NCI-H446 treated with DMSO at 0.1 percent for 48 hours (cell line): ENCODE results near the gene CTIF.

Source experiments
- DNase-seq: peaks from one replicate; lab custom pipeline; 2025; lab: John Stamatoyannopoulos, UW

The CTIF gene

DNA sequence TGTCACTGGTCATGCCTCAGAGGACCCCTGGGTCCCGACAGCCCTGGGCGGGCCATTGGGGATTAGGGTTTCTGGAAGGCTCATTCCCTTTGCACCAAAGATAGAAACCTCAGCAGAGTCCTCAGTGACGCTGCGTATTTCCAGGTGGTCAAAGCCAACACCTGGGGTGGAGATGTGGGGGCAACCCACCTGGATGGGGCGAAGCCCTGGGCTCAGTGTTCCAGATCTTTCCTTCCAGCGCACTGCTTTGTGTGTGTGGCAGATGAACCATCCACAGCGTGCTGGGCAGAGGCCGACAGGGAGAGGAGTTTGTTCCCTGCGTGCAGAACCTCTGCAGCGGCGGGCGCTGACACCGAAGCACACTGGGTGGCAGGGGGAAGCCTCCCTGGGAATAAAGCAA is 143.9 kb downstream of the CTIF start:
- no peak for DNase-seq

DNA sequence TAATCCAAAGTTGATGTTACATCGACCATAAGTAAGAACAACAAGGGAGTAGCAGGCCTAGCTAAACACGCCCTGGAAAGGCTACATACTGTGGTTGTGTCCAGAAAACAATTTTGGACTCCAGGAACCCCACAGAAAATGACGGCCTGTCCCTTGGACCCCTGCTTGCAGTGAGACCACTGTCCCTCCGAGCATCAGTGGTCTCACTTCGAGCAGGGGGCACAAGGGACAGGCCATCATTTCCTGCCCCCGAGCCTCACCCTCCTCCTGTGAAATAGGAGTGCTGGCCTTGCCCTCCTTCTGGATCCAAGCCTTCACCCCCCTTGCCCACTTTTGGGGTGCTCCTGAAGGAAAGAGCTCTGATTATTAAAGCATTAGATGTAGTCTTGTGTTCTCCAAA is 144.4 kb downstream of the CTIF start:
- DNase-seq = no peak

DNA sequence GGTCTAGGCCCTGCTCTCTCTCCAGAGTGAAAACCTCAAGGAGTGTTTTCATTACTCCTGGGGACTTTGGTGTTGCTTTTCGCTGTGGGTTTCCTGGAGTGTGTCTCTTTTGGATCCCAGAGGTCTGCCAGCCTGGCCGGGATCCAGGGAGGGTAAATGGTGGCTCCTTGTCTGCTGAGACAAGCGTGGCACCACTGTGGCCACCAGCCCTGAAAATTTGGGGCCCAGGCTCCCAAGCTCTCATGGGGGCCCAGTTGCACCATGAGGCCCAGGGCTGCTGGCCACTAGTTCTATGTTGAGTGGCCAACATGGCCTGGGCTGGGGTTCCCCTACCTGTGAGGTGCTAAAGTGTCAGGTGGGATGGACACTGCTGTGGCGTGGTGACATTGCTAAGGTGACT is 144.8 kb downstream of the CTIF start:
- no peak for DNase-seq

DNA sequence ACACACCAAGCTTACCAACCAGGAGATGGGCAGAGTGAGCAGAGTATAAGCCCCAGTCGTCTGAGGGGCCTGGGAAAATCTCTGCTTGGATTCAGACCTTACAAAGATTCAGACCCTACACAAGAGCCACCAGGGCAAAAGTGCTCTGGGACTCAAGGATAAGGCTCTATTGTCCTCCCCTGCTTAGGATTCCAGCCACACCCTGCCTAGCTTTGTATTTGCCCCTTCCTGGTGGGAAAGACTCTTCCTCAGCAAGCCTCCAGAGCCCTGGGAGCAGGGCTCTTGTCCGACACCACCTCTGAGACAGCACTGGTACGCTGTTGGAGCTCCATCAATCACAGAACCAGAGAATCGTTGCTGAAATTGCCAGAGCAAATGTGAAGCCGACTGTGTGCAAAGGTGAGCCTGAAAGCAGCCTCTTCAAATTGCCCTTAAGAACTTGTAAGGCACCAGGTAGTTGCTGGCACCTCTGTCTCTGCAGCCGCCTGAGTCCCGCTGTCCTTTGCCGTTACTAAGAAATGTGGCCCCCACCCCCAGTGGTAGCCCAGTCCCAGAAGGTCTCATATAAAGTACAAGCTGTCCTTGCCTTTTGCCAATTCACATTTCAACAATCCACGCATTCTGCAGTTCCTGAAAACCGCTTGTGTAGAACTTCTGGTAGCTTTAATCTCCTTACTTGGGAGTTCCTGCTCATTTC is 148.7 kb downstream of the CTIF start:
- no peak for DNase-seq

DNA sequence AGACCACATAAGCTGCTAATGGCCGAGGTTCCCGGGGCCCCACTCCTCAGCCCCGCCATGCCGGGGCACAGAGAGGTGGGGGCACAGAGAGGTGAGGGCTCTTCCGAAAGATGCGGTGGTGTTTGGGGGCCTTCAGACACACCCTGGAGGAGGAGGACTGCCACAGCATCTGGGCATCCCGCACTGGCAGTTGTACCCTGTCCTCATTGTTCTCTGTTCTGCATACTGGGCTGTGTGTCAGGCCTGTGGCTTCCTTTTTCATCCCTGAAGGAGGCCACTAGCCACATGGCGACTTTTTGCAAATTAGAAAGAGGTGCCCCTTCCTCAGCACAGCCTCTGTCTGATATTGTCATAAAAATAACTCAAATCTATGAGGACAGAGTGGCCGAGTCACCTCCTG is 150.1 kb downstream of the CTIF start:
- no peak for DNase-seq

DNA sequence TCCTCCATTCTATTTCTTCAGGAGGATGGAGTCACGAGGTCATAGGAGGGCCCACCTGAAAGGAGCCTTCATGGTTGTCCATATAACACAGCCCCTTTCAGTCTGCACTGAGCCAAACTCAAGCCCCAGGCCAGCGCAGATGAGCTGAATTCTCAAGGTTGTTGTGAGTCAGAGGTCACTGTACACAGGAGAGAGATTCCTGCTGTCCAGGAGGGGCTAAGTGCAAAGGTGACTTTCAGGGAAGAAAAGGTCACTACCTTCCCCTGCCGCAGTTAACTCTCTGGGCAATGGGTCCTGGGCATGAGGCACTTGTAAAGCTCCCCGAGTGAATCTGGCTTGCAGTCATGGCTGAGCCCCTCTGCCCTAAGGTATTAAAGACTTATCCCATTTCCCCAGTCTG is 150.7 kb downstream of the CTIF start:
- no peak for DNase-seq

DNA sequence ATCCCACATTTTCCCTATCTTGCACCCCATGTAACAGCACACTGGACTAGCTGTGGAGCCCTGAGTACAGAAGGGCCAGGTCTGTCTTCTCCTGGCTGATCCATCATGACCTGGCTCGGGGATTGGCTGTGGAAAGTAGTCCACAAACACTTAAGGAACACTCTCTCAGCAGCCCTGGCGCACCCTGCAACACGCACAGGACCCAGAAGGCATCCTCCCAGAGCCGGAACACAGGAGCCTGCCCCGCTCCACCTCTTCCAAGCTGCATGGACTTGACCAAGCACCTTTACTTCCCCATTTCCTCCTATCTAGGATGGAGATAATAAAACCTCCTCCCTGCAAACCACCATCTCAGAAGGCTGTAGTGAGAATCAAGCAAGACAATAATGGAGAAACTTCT is 151.7 kb downstream of the CTIF start:
- DNase-seq = no peak

DNA sequence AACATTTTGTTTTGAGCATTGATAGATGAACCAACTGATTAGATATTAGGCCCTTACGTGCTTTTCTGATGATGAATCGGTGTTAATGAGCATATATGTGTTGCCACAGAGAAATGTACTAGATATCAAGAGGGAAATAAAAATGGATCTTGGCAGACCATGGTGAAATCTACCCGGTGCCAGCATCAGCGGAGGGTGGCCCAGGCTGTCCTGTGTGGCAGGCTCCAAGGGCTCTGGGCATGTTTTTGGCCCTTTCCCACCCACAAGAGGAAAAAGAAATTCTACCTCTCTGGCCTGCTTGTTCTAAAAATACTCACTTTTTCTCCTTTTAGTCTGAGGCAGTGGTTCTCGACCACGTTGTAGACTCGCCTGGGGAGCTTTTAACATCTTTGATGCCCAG is 154.2 kb downstream of the CTIF start:
- DNase-seq = no peak

DNA sequence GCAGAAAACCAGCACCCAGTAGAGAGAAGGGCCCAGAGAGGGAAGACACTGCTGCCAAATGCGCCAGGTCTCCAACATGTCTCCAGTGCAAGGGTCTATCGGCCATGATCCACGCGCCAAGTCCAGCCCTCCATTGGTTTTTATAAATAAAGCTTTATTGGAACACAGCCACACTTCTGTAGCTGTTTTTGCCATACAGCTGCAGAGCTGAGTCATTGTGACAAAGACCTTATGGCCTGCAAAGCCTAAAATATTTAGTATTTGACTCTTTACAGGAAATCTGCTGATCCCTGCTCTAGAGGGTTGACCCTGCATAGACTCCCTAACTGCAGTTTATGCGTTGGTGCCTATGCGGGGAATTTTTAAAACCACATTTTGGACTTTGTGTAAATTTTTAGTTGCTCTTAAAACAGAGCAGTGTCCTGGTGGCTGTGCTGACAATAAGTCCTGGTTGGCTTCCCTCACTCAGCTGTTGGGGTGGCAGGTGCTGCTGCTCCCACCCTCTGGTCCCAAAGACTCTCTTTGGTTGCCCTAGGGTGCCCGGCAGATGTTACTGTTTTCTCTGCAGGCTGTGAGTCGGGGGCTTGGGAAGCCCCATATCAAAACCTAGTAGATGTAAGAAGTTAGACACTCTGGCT is 154.9 kb downstream of the CTIF start:
- DNase-seq = peak; percentile 22

DNA sequence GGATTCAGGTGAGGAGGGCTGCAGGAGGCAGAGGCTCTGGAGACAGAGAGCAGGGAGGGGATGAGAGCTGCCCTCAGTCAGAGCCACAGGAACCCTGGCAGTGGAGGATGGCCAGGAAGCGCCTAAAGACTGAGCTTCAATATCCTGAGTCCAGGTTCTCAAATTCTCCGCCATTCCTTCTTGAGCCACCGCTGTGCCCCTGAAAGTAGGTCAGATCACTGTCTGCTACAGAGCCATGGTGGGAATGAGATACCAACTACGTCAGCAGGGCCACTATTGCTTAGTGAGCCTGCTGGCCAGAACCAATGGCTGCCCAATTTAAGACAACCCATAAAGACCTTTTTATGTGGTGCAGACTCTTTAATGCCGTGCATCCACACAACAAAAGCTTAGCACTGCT is 155.5 kb downstream of the CTIF start:
- DNase-seq = no peak

DNA sequence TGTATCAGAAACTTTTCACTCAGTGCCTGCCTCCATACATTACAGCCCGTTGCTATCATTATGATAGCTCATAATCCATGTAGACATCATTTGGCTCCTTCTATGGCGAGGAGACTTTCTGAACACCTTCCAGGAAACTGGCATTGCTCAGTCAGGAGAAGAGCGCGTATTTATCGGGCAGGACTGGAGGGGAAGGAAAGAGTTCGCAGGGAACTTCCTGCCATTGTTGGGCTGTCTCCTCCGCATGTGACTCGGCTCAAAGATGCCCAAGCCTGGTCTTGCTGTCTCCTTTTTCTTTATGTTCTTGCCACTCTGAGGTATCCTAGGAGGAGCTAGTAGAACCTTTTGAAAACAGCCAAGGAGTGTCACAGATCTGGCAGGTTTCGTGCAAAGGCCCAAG is 156.8 kb downstream of the CTIF start:
- no peak for DNase-seq

DNA sequence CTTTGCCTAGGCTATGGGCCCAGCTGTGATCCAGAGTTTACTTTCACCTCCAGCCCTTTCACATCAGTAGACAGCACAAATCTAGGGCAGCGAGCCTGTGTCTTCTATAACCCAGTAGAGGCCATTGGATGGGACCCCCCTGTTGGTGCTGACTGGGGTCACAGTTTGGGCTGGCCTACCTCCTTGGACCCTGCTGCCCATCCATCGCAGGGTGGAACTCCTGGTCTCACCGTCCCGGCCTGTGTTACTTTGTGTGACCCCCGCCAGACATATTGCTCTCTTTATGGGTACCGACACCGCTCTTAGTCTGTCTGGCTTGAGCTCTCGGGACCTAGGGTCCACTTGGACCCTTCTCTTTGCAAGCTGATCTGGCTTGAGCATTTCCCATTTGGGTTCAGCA is 157.4 kb downstream of the CTIF start:
- DNase-seq = no peak

DNA sequence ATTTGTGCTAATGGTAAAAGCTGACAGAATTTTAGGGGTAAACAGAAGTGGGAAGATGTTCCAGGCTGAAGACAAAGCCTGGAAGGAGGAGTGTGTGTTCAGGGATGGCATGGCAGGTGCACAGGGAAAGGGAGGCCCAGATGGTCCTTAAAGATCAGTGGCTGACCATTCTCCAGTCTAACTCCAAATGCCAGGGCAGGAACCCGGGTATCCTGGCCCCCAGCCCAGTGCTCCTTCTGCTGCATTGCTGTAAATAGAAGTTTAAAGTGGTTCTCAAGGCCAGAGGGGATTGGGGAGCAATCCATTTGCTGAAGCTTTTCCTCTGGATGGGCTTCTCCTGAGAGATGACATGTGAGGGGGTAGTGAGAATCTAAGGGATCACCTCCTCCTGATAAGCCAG is 158.6 kb downstream of the CTIF start:
- peak; percentile 4 for DNase-seq

DNA sequence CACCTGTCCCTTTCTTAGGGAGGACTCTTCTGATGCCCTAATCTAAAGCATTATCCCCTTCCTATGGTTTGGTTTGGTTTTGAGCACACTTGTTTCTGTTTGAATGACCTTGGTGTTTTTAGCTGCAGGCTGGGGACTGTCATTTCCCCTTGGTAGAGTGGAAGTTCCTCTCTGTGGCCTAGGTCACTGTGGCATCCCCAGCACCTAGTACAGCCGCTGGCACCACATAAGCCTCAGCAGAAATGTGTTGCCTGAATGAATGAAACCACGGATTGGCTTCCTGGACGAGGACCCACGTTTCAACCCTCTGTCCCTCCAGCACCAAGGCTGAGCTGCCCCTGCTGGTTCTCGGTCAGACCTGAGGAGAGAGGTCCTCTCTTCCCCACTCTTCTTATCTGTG is 159.9 kb downstream of the CTIF start:
- DNase-seq = no peak

DNA sequence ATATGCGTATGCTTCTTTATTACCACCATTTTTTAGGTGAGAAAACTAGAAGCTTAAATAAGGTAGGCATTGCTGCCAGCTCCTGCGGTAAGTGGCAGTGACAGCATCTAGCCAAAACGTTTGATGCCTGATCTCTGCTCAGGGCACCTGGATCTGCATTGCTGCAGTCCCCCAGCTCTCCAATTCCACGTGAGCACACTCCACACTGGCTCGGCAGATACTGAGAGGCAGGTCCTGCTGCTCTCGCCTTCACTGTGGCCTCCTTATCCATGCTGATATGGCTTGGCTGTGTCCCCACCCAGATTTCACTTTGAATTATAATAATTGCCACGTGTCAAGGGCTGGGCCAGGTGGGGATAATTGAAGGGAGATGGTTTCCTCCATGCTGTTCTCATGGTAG is 160.9 kb downstream of the CTIF start:
- DNase-seq = no peak

DNA sequence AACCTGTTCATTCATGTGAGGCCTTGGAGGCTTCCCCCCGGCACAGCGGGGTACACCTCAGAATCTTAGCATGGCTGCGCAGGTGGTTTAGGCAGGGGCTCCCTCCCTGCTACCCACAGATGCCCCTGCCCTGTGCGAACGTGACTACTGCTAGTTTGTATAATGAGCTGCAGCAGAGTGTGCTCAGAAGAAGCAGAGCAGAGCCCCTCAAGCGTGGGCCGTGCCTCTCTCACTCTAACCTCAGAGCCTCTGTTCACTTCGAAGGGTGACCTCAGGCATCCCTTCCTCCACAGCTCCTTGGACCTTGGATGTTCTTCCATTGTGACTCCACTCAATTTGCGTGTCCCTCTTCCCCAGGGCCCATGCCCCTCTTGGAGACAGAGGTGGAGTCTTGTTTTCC is 161.6 kb downstream of the CTIF start:
- DNase-seq = no peak

DNA sequence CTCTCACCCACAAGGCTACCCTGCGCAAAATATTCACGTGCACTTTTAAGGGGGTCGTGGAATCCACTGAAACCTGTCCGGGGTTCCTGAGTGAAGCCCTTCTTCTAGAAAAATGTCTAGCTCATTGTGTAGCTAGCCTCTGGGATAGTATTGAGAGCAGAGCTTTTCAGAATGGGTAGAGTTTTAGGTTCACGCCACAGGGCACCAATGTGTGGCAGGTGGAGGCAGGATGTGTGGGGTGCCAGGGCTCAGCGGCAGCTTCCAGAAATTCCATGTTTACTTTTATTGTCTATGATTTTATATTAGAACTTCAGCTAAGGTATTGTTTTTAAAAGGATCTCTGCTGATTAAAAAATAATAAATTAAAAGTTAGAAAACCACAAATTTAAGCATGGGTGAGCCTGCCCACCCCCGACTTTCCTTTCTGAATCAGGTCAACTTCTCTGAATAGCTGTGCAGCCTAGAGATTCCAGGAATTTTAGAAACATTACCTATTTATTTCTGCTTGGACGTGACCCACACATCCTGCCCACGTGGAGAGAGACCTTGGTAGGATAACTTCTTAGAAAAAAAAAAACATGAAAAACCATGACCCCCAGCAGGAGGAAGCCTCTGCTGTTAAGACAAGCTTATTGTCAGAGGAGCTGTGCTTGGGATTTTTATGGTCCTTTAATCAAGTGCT is 163.7 kb downstream of the CTIF start:
- DNase-seq = no peak

DNA sequence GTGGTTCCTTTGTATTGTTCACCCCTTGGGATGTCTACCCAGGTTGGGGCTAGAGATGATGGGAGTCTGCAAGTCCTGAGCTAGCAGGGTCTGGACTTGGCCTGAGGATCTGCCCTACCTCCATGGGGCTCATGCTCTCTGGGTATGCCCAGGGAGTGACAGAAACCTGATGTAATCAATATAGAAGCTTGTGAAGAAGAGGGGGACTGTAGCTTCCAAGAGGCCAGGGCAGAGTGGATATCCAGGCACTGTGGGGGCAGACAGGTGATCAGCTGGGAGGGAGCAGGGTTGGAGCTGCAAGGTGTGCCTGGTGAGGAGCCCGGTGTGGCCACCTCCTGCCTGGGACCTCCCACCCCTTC is 164.2 kb downstream of the CTIF start:
- DNase-seq = no peak

DNA sequence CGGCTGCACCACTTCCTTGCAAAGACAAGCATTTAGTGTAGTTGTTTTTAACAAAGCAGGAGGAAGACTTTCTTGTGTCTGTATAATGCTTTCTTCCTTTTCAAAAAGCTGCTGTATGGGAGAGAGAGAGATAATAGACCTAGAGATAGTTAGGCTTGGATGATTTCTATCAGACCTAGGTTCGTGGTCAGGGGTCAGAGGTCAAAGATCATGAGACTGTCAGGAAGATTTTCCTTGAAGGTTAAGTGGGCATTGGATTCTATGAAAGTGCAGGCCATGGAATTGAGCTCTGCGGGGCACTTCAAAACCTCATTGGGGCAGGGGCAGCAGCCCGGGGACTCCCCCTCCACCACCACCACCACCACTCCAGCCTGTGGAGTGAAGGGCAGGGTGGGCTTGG is 164.6 kb downstream of the CTIF start:
- DNase-seq = no peak

DNA sequence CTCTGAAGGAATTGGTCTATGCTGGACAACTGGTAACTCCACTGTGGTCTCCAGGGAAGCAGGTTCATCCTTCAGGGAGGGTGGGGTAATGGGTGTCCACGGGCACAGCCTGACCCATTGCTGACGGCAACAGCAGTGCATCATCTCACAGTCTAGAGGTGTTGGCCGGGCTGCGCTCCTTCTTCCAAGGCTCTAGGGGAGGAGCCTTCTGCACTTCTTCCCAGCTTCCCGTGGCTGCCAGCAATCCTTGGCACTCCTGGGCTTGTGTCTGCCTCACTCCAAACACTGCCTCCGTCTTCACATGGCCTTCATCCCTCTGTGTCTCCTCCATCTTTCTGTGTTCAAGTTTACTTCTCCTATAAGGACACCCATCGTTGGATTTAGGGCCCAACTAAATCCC is 166.2 kb downstream of the CTIF start:
- no peak for DNase-seq

DNA sequence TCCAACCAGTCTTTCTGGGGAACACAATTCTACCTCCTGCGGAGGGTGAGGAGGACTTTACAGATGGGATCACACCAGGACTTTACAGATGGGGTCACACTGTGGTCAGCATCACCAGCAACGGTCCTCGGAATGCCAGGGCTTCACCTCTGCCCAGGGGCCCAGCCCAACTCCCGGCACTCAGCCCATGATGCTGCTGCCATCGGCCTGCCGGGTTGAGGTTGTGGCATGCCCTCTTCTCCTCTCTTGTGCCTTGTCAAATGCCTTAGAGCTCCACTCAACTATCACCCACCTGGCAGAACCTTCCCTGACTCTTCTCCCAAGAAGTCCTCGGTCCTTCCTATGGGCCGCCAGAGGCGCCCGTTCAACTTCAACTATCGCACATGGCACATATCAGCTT is 166.7 kb downstream of the CTIF start:
- DNase-seq = no peak

DNA sequence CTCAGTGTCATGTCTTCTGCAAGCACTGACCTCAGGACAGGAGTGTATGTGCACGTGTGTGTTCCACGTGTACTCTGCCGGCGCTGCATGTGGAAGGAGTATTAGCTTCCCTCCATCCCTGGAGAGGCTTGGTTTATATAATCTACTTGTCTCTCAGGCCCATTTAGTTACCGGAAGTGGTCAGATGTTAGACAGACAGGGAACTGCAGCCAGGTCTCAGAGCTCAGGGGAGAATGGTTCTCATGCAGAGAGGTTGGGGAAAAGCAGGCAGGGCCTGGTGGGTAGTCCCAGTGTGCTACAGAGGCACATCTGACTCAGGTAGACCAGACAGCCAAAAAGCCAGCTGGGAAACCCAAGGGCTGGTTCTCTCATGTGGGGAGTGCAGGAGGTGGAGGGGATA is 167.9 kb downstream of the CTIF start:
- DNase-seq = no peak

DNA sequence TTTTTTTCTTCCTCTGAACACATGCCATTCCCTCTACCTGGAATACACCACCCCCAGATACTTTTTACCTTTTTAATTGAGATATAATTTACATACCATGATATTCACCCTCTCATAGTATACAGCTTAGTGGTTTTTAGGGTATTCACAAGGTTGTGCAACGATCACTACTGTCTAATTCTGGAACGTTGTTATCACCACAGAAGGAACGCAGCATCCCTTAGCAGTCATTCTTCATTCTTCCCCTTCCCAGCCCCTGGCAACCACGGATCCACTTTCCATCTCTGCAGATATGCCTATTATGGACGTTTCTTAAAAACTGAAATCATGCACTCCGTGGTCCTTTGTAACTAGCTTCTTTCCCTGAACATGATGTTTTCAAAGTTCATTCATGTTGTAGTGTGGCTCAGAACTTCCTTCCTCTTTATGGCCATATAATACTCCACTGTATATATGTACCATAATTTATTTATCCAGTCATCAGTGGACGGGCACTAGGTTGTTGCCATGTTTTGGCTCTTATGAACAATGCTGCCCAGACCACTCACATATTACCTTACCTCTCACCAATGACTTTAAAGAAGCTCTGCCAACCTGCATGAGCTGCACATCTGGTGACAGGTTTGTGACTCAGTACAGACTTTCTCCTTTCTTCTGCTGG is 168.9 kb downstream of the CTIF start:
- no peak for DNase-seq
